Gastrocnemius medialis (tissue), 4 donors: Measurements from ENCODE around the gene TUSC1.

Experiments
- POLR2A ChIP-seq, 2 donors: fragments of 450-650 bp; IDR thresholded peaks; one replicate each; pipeline ENCODE4 v1.6.1; 2017; ENCODE audit warnings: antibody characterized with exemption in 2 of 2, mild to moderate bottlenecking in 2 of 2, moderate library complexity in 2 of 2
- TF ChIP-seq, protein P1 (sequence below), 5 experiments: fragments of 450-650 bp in 3 of 5; fragments of 200-600 bp in 2 of 5; sonication (generic) in 2 of 5; IDR thresholded peaks in 4 of 5; conservative IDR thresholded peaks in 1 of 5; 1 replicate in 4 of 5; 2 replicates in 1 of 5; pipeline ENCODE4 v1.5.1; 2016 to 2019; ENCODE audit warnings: antibody characterized with exemption in 5 of 5, mild to moderate bottlenecking in 3 of 5, moderate library complexity in 3 of 5

DNA sequence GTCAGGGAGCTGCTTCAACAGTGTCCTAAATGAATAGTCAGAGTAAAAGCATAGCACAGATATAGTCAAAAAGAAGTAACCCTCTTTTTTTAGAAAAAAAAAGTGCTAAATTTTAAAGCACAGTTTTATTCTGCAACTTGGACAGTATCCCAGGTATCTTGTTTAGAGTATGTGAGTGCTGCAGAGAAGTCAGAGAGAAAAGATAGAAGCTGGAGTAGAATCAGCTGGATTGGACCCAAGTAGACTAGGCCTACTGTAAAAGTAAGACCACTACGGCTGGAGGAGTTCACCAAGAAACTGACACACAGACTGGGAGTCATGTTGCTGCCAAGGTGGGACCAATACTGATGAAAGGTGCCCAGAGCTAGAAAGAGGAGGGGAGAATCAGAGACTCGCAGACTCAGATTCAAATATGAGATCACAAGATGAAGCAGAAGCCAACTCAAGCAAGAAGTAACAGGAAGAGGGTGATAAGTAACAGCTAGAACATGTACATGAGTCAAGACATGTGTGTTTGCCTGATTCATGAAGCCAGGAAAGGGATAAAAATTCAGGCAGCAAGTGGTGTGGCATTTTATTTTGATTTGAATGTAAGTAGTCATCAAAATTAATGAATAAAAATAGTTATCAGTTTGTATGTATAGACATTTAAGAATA, 25.6 kb upstream of the TUSC1 start:
- TF ChIP-seq, protein P1, sequence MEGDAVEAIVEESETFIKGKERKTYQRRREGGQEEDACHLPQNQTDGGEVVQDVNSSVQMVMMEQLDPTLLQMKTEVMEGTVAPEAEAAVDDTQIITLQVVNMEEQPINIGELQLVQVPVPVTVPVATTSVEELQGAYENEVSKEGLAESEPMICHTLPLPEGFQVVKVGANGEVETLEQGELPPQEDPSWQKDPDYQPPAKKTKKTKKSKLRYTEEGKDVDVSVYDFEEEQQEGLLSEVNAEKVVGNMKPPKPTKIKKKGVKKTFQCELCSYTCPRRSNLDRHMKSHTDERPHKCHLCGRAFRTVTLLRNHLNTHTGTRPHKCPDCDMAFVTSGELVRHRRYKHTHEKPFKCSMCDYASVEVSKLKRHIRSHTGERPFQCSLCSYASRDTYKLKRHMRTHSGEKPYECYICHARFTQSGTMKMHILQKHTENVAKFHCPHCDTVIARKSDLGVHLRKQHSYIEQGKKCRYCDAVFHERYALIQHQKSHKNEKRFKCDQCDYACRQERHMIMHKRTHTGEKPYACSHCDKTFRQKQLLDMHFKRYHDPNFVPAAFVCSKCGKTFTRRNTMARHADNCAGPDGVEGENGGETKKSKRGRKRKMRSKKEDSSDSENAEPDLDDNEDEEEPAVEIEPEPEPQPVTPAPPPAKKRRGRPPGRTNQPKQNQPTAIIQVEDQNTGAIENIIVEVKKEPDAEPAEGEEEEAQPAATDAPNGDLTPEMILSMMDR (IDR thresholded peaks at IDR 0.05 in 4 of 5, conservative IDR thresholded peaks at IDR 0.05 in 1 of 5): no peak
- no peak for TF ChIP-seq POLR2A (IDR thresholded peaks at IDR 0.05)
